Activated CD4-positive, alpha-beta T cell treated with anti-CD3 and anti-CD28 coated beads, Interleukin-10, Interleukin-2, amounts not matched to agents 100 ng/mL and 50 ng/mL, durations not matched to agents 16 hours and 8 hours (primary cell): ENCODE measurements around the gene PRR11.
A peak's percentile ranks its signal among the peaks of the same experiment; 100 is the strongest.
"Not testable (repeated sequence)": the region's sequence is repeated elsewhere in the genome, so short reads cannot be mapped to it uniquely, and the experiment has no call there.

Experiments
- DNase-seq: peaks from one replicate; pipeline ENCODE4 v3.0.0-alpha.2; 2020

Gene PRR11

DNA sequence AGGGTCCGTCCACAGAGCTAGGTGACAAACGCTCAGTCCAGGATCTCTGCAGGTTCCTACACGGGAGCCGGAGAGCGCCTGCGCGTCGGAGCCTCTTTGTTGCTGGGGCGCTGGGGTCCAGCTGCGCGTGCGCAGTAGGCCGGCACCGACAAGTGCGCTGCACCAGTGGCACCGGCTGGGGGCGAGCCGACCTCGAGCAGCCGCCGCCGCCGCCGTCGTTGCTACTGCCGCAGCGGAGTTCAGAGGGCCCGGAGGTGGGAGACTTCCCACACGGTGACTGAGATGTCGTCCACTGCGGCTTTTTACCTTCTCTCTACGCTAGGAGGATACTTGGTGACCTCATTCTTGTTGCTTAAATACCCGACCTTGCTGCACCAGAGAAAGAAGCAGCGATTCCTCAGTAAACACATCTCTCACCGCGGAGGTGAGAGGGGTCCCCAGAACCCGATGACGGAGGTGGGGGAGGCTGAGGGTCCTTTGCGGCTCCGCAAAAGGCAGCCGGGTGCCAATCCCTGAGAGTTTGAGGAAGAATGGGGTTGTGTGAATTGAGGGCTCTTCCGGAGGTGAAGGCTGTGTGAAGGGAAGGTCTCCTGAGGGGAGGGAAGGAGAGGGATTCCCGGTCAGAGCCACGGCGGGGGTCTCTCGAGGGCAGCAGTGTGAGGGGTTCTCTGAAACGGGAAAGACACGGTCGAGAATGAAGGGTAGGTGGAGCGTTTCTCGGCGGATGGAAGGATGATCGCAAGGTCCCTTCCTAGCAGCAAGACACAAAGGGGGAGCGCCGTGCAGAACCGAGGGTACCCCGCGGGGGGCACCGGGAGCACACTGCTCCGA lies 65.0 kb downstream of the PRR11 start, which contains the start of gene GDPD1:
GDPD1 (plus strand) TSS at position 184 of the 831 bp plus-strand sequence; CDS start at position 283, 99 bp downstream.
- peak; percentile 98 for DNase-seq

GRCh38 chr17:59221159-59221847 lies 65.8 kb downstream of the PRR11 start:
- DNase-seq, result no peak

DNA sequence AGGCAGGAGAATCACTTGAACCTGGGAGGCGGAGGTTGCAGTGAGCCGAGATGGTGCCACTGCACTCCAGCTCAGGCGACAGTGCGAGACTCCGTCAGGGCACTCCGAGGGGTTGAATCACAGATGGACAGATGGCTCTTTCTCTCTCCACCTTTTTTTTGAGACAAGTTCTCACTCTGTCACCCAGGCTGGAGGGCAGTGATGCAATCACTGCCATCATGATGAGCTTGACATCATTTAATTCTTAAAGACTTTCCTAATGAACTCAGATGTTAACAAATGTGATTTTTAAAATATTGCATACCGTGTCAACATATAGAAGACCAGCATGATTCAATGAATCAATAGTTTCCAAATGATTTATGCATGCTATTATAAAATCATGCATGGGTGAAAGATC lies 68.3 kb downstream of the PRR11 start:
- no peak for DNase-seq

- DNase-seq, result not testable (repeated sequence)
Measured at GRCh38 chr17:59228588-59228987, 73.0 kb downstream of the PRR11 start.

DNA sequence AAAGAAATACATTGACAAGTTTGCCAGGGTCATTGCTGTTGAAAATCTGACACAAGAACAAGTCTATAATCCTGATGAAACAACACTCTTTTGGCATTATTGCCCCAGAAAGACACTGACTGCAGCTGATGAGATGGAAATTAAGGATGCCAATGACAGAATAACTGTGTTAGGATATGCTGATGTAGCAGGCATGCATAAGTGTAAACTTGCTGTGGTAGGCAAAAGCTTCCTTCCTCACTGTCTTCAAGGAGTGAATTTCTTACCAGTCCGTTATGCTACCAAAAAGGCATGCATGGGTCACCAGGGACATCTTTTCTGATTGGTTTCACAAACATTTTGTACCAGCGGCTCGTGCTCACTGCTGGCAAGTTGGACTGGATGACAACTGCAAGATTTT lies 75.2 kb downstream of the PRR11 start:
- no peak for DNase-seq

DNA sequence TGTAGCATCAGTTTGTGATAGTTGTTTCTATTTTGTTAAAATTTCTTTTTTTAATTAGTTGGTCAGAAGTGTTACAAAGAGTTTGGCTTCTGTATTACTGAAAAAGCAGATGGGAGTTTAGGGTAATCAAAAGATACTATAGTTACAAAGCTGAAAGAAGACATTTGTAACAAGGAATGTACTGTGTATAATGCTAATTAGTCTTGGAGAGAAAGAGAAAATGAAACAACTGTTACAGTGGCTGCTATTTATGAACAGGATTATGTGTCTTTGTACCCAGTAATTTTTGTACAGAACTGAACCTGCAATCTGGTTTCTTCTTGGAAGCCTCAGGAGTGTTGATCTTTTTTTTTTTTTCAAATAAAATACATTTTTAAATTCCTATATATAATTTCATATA lies 79.1 kb downstream of the PRR11 start:
- DNase-seq, result no peak

GRCh38 chr17:59238906-59239305 lies 83.4 kb downstream of the PRR11 start:
- DNase-seq, result no peak

GRCh38 chr17:59244081-59244480 lies 88.5 kb downstream of the PRR11 start:
- DNase-seq, result no peak
